ENCODE data around the gene DCHS2.
A peak's percentile ranks its signal among the peaks of the same experiment; 100 is the strongest.

The DCHS2 gene

DNA sequence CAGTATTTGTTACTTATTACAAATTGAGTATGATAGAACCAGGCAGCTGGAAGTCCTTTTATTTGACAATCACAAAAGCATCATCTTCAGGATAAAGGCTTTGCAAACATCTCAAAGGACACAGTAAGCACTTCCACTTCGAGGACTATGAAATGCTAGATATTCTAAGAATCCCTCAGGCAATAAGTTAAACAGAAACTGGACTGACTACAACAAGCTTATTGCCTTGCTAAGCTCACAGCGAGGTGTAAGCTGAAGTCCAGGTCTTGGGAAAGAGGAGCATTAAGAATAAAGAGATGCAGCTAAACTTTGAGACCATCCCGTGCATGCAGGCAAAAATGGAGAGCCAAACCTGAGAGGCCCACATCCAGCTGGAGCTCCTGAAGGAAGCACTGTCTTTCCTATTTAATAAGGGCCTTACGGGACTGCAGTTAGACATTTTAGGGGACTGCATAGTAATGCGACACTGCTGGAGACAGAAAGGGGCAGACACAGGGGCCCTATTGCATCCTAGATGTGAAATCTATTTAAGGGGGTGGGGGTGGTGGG is 38.7 kb downstream of the DCHS2 start:
- no peak for TF ChIP-seq Cebpa-rat (IDR thresholded peaks at IDR 0.05)

DNA sequence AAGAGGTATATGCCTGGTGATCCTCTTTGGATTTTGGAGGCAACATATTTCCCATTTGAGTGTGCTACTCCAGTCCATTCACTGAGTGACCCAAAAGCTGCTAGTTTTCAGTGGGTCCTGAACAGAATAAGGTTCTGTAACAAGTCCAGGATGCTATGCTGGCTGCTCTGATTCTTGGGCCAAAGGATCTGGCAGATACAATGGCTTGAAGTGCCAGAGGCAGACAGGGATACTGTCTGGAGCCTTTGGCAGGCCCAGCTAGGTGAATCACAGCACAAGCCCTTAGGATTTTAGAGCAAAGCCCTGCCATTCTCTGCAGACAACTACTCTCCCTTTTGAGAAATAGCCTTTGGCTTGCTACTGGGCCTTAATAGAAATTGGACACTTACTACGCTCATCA is 40.6 kb downstream of the DCHS2 start:
- no peak for TF ChIP-seq Cebpa-rat (IDR thresholded peaks at IDR 0.05)
- Histone ChIP-seq H3K4me3 (no peak overlapping the region), H3K9me3 (replicated peaks in 1 of 11) (no peaks in the 10 kb centered on the region), H3K27me3 (no peaks in the 10 kb centered on the region), H3K9ac (no peak overlapping the region), H3K36me3 (peaks cover 0 to 14% (median 0%) of the 10 kb centered on the region in 11 experiments; a peak in 5 of 22 replicates), H3K27ac (no peak overlapping the region), H4K20me1 (no peaks in the 10 kb centered on the region), H3K4me1 (peaks cover 0 to 19% (median 0%) of the 10 kb centered on the region in 10 experiments; a peak in 6 of 20 replicates), H3K4me2 (no peak overlapping the region)

More for the DNA sequence above, 38.7 kb downstream of the DCHS2 start:
- Histone ChIP-seq H3K36me3 (peaks cover 0 to 18% (median 0%) of the 10 kb centered on the region in 11 experiments; a peak in 3 of 22 replicates), H3K27ac (no peak overlapping the region), H3K9me3 (replicated peaks in 1 of 11) (no peaks in the 10 kb centered on the region), H3K9ac (no peak overlapping the region), H3K4me3 (no peak overlapping the region), H4K20me1 (no peaks in the 10 kb centered on the region), H3K4me2 (no peak overlapping the region), H3K4me1 (peaks cover 0 to 19% (median 0%) of the 10 kb centered on the region in 10 experiments; a peak in 6 of 20 replicates), H3K27me3 (no peaks in the 10 kb centered on the region)

DNA sequence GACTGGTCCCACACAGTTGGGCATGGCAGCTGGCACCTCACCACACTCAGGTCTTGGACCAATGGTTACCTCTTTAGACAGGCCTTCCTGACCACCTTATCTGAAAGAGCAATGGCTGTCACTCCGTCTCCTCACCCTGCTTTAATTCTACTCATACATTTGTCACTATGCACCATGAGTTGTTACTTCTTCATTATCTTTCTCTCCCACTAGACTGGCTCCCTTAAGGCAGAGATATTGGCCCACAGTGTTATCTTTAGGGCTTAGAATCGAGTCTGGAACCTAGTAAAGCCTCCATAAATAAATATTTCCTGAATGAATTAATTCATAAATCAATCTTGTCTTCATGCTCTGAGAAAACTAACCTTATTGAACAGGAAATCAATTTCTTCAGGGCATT is 46.6 kb downstream of the DCHS2 start:
- H3K27ac ChIP-seq = no peak overlapping the region
- 0 out of 22 replicates have a peak, but pooled peaks cover 0 to 7% (median 0%) of the 10 kb centered on the region in 11 experiments for H3K9me3 ChIP-seq (replicated peaks in 1 of 11)
- no peaks in the 10 kb centered on the region for H4K20me1 ChIP-seq
- H3K4me2 ChIP-seq = no peak overlapping the region
- H3K36me3 ChIP-seq = peaks cover 0 to 28% (median 0%) of the 10 kb centered on the region in 11 experiments; a peak in 8 of 22 replicates
- H3K27me3 ChIP-seq = no peaks in the 10 kb centered on the region
- no peak for TF ChIP-seq Cebpa-rat (IDR thresholded peaks at IDR 0.05)
- no peak overlapping the region for H3K4me3 ChIP-seq
- no peaks in the 10 kb centered on the region for H3K4me1 ChIP-seq
- no peak overlapping the region for H3K9ac ChIP-seq

DNA sequence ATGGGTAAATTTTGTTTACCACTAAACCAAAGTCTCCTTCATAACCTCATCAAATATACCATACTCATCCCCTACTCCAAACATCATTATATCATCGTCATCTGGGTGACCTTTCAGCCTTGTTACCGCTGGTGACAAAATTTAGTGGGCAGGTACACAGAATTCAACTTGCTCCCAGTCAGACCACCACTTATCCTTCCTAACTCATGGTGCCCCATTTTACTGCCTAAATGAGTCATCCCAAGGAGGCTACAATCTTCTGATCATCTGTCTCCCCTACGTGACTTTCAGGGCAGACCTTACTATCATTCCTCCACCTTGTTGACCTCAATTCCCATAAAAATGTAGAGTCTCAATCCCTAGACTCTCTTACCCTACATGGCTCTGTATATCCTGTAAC is 49.6 kb downstream of the DCHS2 start:
- Histone ChIP-seq H3K36me3 (peaks cover 0 to 23% (median 0%) of the 10 kb centered on the region in 11 experiments; a peak in 8 of 22 replicates), H3K27me3 (no peaks in the 10 kb centered on the region), H3K9me3 (replicated peaks in 1 of 11) (0 out of 22 replicates have a peak, but pooled peaks cover 0 to 7% (median 0%) of the 10 kb centered on the region in 11 experiments), H3K4me1 (no peaks in the 10 kb centered on the region), H4K20me1 (no peaks in the 10 kb centered on the region), H3K9ac (no peak overlapping the region), H3K27ac (no peak overlapping the region), H3K4me2 (no peak overlapping the region), H3K4me3 (no peak overlapping the region)
- TF ChIP-seq Cebpa-rat (IDR thresholded peaks at IDR 0.05) = no peak

DNA sequence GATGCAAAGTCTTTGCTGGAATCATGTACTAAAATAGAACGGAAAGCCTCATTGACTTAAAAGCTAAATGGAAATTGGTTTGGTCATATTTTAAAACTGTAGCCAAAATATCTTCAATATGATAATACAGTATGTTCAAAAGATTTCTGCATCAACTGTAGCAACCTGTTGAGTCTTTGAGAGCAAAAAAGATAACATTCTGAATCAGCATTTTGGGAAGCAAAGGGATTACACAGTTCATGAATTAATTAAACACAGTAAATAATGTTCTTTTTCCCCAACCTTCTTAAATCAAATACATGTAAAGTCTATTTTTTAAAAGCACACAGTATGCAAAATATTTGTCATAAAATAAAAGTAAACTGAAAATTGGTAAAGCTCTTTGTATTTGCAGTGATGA is 50.5 kb downstream of the DCHS2 start:
- Histone ChIP-seq H4K20me1 (no peaks in the 10 kb centered on the region), H3K9ac (no peak overlapping the region), H3K4me3 (no peak overlapping the region), H3K4me2 (no peak overlapping the region), H3K27me3 (no peaks in the 10 kb centered on the region), H3K27ac (no peak overlapping the region), H3K4me1 (no peaks in the 10 kb centered on the region), H3K9me3 (replicated peaks in 1 of 11) (0 out of 22 replicates have a peak, but pooled peaks cover 0 to 7% (median 0%) of the 10 kb centered on the region in 11 experiments), H3K36me3 (peaks cover 0 to 20% (median 0%) of the 10 kb centered on the region in 11 experiments; a peak in 7 of 22 replicates)
- TF ChIP-seq Cebpa-rat (IDR thresholded peaks at IDR 0.05) = no peak

DNA sequence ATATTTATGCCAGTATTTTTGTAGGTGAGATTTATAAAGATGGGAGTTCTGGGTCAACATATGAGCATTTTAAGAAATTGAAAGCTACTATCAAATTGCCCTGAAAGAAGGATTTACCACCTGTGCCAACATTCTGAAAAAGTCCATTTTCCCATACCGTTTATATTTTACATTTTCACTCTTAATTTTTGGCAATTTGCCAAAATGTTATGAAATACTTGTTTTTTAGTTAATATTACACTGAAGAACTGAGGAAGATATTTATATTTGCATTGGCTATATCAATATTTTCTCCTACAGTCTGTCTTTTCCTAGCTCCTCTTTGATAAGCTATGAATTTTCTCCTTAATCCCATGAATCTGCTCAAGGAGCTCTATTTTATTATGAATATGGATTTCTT is 52.4 kb downstream of the DCHS2 start:
- Histone ChIP-seq H3K4me3 (no peak overlapping the region), H4K20me1 (no peaks in the 10 kb centered on the region), H3K27ac (no peak overlapping the region), H3K27me3 (no peaks in the 10 kb centered on the region), H3K9ac (no peak overlapping the region), H3K4me2 (no peak overlapping the region), H3K36me3 (peaks cover 0 to 10% (median 0%) of the 10 kb centered on the region in 11 experiments; a peak in 5 of 22 replicates), H3K9me3 (replicated peaks in 1 of 11) (peaks cover 0 to under 1% (median 0%) of the 10 kb centered on the region in 11 experiments; a peak in 3 of 22 replicates), H3K4me1 (no peaks in the 10 kb centered on the region)
- TF ChIP-seq Cebpa-rat (IDR thresholded peaks at IDR 0.05) = no peak

DNA sequence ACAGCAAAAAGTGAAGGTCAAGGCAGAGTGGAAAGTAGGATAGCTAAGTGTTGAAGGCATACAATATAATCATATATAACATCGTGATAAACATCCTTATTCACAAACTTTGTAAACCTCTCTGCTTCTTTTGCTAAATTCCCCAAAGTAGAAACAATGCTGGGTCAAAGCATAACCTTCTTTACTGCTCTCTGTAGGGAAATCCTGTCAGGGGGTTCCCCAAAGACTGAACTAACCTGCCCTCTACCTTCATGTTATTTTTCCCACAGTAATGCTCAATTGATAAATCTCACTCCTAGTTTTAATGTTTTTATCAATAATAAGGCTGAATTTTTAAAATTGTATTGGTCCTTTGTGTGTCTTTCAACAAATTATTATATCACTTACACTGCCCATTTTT is 55.7 kb downstream of the DCHS2 start:
- peaks cover 0 to 8% (median 0%) of the 10 kb centered on the region in 11 experiments; a peak in 4 of 22 replicates for H3K9me3 ChIP-seq (replicated peaks in 1 of 11)
- no peak overlapping the region for H3K27ac ChIP-seq
- no peaks in the 10 kb centered on the region for H3K4me1 ChIP-seq
- H3K27me3 ChIP-seq = no peaks in the 10 kb centered on the region
- H3K9ac ChIP-seq = no peak overlapping the region
- H4K20me1 ChIP-seq = no peaks in the 10 kb centered on the region
- TF ChIP-seq Cebpa-rat (IDR thresholded peaks at IDR 0.05) = no peak
- H3K36me3 ChIP-seq = peaks cover 0 to 11% (median 4%) of the 10 kb centered on the region in 11 experiments; a peak in 7 of 22 replicates
- H3K4me3 ChIP-seq = no peak overlapping the region
- no peak overlapping the region for H3K4me2 ChIP-seq

DNA sequence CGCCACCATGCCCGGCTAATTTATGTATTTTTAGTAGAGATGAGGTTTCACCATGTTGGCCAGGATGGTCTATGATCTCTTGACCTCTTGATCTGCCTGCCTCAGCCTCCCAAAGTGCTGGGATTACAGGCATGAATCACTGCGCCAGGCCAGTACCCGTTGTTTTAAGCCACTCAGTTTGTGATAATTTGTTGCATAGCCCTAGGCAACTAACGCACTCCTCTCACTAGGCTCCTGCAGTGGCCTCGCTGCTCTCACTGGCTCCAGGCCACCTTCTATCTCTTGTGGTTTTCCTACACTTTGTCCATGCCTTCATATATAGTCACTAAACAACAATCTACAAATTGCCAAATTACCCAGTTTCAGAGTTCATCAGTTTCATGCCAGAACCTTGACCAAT is 58.1 kb downstream of the DCHS2 start:
- no peaks in the 10 kb centered on the region for H3K27me3 ChIP-seq
- peaks cover 0 to 8% (median 0%) of the 10 kb centered on the region in 11 experiments; a peak in 4 of 22 replicates for H3K9me3 ChIP-seq (replicated peaks in 1 of 11)
- H3K4me3 ChIP-seq = no peak overlapping the region
- no peak overlapping the region for H3K4me2 ChIP-seq
- no peaks in the 10 kb centered on the region for H4K20me1 ChIP-seq
- no peak overlapping the region for H3K27ac ChIP-seq
- peaks cover 0 to 12% (median 4%) of the 10 kb centered on the region in 11 experiments; a peak in 7 of 22 replicates for H3K36me3 ChIP-seq
- peaks cover 0 to 6% (median 0%) of the 10 kb centered on the region in 10 experiments; a peak in 2 of 20 replicates for H3K4me1 ChIP-seq
- H3K9ac ChIP-seq = no peak overlapping the region
- no peak for TF ChIP-seq Cebpa-rat (IDR thresholded peaks at IDR 0.05)

DNA sequence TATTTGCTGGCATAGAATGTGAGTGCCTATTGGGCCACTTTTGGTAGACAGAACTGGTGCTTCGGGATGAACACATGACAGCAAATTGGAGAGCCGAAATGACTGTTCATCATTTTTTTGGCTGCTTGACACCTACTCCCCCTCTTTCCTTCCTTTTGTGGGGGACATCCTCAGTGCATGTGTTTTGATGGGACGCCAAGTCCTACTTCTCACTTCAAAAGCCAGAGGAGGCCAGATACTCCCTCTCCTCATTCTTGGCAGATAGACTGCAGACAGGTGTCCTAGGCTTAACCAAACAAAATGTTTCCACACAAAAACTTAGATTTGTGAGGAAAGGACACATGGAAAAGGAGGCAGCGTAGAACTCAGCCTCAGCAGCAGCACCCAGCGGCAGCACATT is 62.4 kb downstream of the DCHS2 start:
- Histone ChIP-seq H3K36me3 (peaks cover 0 to 11% (median 0%) of the 10 kb centered on the region in 11 experiments; a peak in 7 of 22 replicates), H3K27me3 (no peaks in the 10 kb centered on the region), H3K4me3 (no peak overlapping the region), H4K20me1 (no peaks in the 10 kb centered on the region), H3K9me3 (replicated peaks in 1 of 11) (peaks cover 0 to 8% (median 0%) of the 10 kb centered on the region in 11 experiments; a peak in 3 of 22 replicates), H3K4me1 (peaks cover 0 to 48% (median 33%) of the 10 kb centered on the region in 10 experiments; a peak in 18 of 20 replicates), H3K9ac (no peak overlapping the region), H3K27ac (no peak overlapping the region), H3K4me2 (peak overlapping the region in 3 of 11 experiments; percentile 2 to 30 (median 5); a peak in 2 of 22 replicates)
- TF ChIP-seq Cebpa-rat (IDR thresholded peaks at IDR 0.05) = no peak
